GM12878 (cell line): Measurements from ENCODE around the gene DNAAF8.

Experiments used
- EP300 ChIP-seq, 2 experiments: fragments of 150-350 bp in 1 of 2; IDR thresholded peaks; 2 replicates each; pipeline ENCODE4 v1.6.1; 2011 to 2012; ENCODE audit warnings: low read depth in 2 of 2, low read length in 2 of 2, borderline replicate concordance in 1 of 2, improper control_type of control experiment in 1 of 2, inconsistent platforms in 1 of 2; ENCODE audit not compliant: control insufficient read depth in 1 of 2
- ESRRA ChIP-seq: IDR thresholded peaks from 2 replicates; pipeline ENCODE4 v1.6.1; 2012; ENCODE audit warnings: mild to moderate bottlenecking, low read length, improper control_type of control experiment
- TF ChIP-seq, protein P1 (sequence below): IDR thresholded peaks from 2 replicates; pipeline ENCODE4 v1.6.1; 2011; ENCODE audit warnings: mild to moderate bottlenecking, low read depth, low read length, moderate library complexity; ENCODE audit not compliant: insufficient replicate concordance
- TF ChIP-seq, protein P2 (sequence below), 3 experiments: IDR thresholded peaks in 2 of 3; conservative IDR thresholded peaks in 1 of 3; 2 replicates each; pipeline ENCODE4 v1.5.1; 2011; ENCODE audit warnings: low read depth in 3 of 3, low read length in 3 of 3, mild to moderate bottlenecking in 3 of 3, control low read depth in 2 of 3, moderate library complexity in 2 of 3, inconsistent platforms in 1 of 3, mixed read lengths in 1 of 3; ENCODE audit not compliant: control insufficient read depth in 2 of 3, insufficient read depth in 1 of 3; ENCODE audit errors: extremely low read depth in 1 of 3

DNA sequence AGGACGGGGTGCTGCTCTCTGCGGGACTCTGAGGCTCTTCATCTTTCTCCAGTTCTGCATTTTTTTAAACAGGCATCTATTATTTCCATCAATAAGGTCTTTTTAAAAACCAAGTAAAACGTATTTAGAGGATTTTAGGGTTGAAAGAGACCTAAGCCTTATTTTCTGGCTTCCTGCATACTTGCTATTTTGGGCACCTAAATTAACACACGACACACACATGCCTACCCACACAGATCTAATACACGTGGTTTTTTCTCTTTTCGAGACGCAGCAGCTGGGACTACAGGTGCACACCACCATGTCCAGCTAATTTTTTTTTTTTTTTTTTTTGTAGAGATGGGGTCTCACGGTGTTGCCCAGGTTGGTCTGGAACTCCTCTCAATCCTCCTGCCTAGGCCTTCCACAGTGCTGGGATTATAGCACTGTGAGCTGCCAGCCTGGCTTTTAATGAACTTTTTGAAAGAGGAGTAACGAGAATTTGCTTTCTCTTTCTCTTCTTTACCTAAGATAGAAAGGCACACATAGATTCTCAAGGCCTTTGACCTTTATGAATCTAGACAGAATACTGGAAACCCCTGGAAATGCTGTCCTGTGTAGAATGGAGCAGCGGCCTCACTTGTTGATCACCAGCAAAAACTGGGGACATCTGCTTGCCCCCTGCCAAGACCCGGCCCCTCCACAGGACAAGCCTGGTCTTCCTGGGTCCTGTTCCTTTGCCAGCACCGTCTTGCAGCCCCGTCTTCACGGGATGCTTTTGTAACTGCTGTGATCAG lies 13.8 kb downstream of the DNAAF8 start:
- TF ChIP-seq ESRRA (no peak), EP300 (IDR thresholded peaks at IDR 0.05; ENCODE audit: borderline replicate concordance in 1 of 2, control insufficient read depth in 1 of 2, low read depth in 2 of 2, low read length in 2 of 2) (no peak)
- TF ChIP-seq, protein P1, sequence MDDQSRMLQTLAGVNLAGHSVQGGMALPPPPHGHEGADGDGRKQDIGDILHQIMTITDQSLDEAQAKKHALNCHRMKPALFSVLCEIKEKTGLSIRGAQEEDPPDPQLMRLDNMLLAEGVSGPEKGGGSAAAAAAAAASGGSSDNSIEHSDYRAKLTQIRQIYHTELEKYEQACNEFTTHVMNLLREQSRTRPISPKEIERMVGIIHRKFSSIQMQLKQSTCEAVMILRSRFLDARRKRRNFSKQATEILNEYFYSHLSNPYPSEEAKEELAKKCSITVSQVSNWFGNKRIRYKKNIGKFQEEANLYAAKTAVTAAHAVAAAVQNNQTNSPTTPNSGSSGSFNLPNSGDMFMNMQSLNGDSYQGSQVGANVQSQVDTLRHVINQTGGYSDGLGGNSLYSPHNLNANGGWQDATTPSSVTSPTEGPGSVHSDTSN = no peak
- TF ChIP-seq, protein P2, sequence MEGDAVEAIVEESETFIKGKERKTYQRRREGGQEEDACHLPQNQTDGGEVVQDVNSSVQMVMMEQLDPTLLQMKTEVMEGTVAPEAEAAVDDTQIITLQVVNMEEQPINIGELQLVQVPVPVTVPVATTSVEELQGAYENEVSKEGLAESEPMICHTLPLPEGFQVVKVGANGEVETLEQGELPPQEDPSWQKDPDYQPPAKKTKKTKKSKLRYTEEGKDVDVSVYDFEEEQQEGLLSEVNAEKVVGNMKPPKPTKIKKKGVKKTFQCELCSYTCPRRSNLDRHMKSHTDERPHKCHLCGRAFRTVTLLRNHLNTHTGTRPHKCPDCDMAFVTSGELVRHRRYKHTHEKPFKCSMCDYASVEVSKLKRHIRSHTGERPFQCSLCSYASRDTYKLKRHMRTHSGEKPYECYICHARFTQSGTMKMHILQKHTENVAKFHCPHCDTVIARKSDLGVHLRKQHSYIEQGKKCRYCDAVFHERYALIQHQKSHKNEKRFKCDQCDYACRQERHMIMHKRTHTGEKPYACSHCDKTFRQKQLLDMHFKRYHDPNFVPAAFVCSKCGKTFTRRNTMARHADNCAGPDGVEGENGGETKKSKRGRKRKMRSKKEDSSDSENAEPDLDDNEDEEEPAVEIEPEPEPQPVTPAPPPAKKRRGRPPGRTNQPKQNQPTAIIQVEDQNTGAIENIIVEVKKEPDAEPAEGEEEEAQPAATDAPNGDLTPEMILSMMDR (IDR thresholded peaks at IDR 0.05 in 2 of 3, conservative IDR thresholded peaks at IDR 0.05 in 1 of 3; ENCODE audit: control insufficient read depth in 2 of 3, extremely low read depth in 1 of 3, insufficient read depth in 1 of 3, low read depth in 3 of 3, low read length in 3 of 3) = no peak
